WTC11 (cell line): ENCODE data around the gene CRABP2. TPM values are rescaled to one million over a fixed set of nuclear protein-coding genes. Genes with fewer than 3 reads are reported as not detected.
A peak's percentile ranks its signal among the peaks of the same experiment; 100 is the strongest.

Source experiments
- ATAC-seq: fragments of 200-7000 bp; cut with Tn5 transposase; 2 replicates; pipeline ENCODE4 v1.10.0; 2021; ENCODE audit warnings: mild to moderate bottlenecking, moderate library complexity
- CTCF ChIA-PET: fragments of 300-600 bp; sonication (Branson Sonifier 250); formaldehyde crosslinking; loops from one replicate; lab custom pipeline; 2021; ENCODE audit warnings: antibody characterized with exemption; lab: Charles Lee
- POLR2A ChIA-PET: fragments of 350-600 bp; sonication (Branson Sonifier 250); formaldehyde crosslinking; loops from one replicate; lab custom pipeline; 2021; ENCODE audit warnings: antibody characterized with exemption; lab: Charles Lee
- DNase-seq: peaks from one replicate; pipeline ENCODE4 v3.0.0; 2021; ENCODE audit warnings: low spot score
- H3K27ac Mint-ChIP-seq: 2 replicates; pipeline ENCODE4 v1.8.0; 2021; ENCODE audit warnings: mixed read lengths
- H3K27me3 Mint-ChIP-seq: 2 replicates; pipeline ENCODE4 v1.8.0; 2021; ENCODE audit warnings: low read depth, mild to moderate bottlenecking, moderate library complexity, mixed read lengths
- H3K36me3 Mint-ChIP-seq: 2 replicates; pipeline ENCODE4 v1.8.0; 2021; ENCODE audit warnings: mixed read lengths
- H3K4me1 Mint-ChIP-seq: 2 replicates; pipeline ENCODE4 v1.8.0; 2022; ENCODE audit warnings: mixed read lengths
- H3K4me3 Mint-ChIP-seq: 2 replicates; pipeline ENCODE4 v1.8.0; 2021; ENCODE audit warnings: mild to moderate bottlenecking, moderate library complexity, mixed read lengths
- H3K9me3 Mint-ChIP-seq: 2 replicates; pipeline ENCODE4 v1.8.0; 2021; ENCODE audit warnings: mixed read lengths
- CTCF ChIP-seq: fragments of 200-600 bp; IDR thresholded peaks from 2 replicates; pipeline ENCODE4 v1.8.0; 2022; ENCODE audit warnings: antibody characterized with exemption
- E2F1 ChIP-seq: sonication (generic); formaldehyde crosslinking; IDR thresholded peaks from 2 replicates; pipeline ENCODE4 v1.8.0; 2022; ENCODE audit warnings: mild to moderate bottlenecking, missing genetic modification reagents
- E2F4 ChIP-seq: sonication (generic); formaldehyde crosslinking; IDR thresholded peaks from 2 replicates; pipeline ENCODE4 v1.8.1; 2022; ENCODE audit warnings: low read depth, mild to moderate bottlenecking, moderate library complexity, missing genetic modification reagents, borderline replicate concordance
- ERG ChIP-seq: fragments of 250-450 bp; sonication (Bioruptor Pico); IDR thresholded peaks from 2 replicates; pipeline ENCODE4 v1.8.0; 2021; ENCODE audit warnings: mild to moderate bottlenecking
- JUN ChIP-seq: sonication (generic); formaldehyde crosslinking; IDR thresholded peaks from 2 replicates; pipeline ENCODE4 v1.8.0; 2023; ENCODE audit warnings: mild to moderate bottlenecking, missing genetic modification reagents
- KAT7 ChIP-seq: sonication (generic); formaldehyde crosslinking; IDR thresholded peaks from 2 replicates; pipeline ENCODE4 v1.8.1; 2023; ENCODE audit warnings: missing genetic modification reagents, mild to moderate bottlenecking, borderline replicate concordance
- MAX ChIP-seq: sonication (generic); formaldehyde crosslinking; IDR thresholded peaks from 2 replicates; pipeline ENCODE4 v1.8.0; 2022; ENCODE audit warnings: mild to moderate bottlenecking, missing genetic modification reagents
- MYBL2 ChIP-seq: sonication (generic); formaldehyde crosslinking; IDR thresholded peaks from 2 replicates; pipeline ENCODE4 v1.8.1; 2023; ENCODE audit warnings: mild to moderate bottlenecking, moderate library complexity, missing genetic modification reagents
- NR2C2 ChIP-seq: sonication (generic); formaldehyde crosslinking; IDR thresholded peaks from 2 replicates; pipeline ENCODE4 v1.8.0; 2022; ENCODE audit warnings: mild to moderate bottlenecking, missing genetic modification reagents
- NR3C1 ChIP-seq: sonication (generic); formaldehyde crosslinking; conservative IDR thresholded peaks from 2 replicates; pipeline ENCODE4 v1.8.1; 2023; ENCODE audit warnings: low read depth, mild to moderate bottlenecking, missing genetic modification reagents
- TEAD1 ChIP-seq: sonication (generic); formaldehyde crosslinking; IDR thresholded peaks from 2 replicates; pipeline ENCODE4 v1.8.0; 2022; ENCODE audit warnings: mild to moderate bottlenecking, missing genetic modification reagents
- ZBTB21 ChIP-seq: sonication (generic); formaldehyde crosslinking; IDR thresholded peaks from 2 replicates; pipeline ENCODE4 v1.8.1; 2023; ENCODE audit warnings: mild to moderate bottlenecking, missing genetic modification reagents, borderline replicate concordance
- ZNF263 ChIP-seq: sonication (generic); formaldehyde crosslinking; IDR thresholded peaks from 2 replicates; pipeline ENCODE4 v1.8.1; 2022; ENCODE audit warnings: low read depth, mild to moderate bottlenecking, moderate library complexity, missing genetic modification reagents
- ZNF317 ChIP-seq: sonication (generic); formaldehyde crosslinking; IDR thresholded peaks from 2 replicates; pipeline ENCODE4 v1.8.1; 2023; ENCODE audit warnings: low read depth, mild to moderate bottlenecking, moderate library complexity, missing genetic modification reagents, borderline replicate concordance
- ZNF396 ChIP-seq: fragments of 250-450 bp; sonication (Bioruptor Pico); IDR thresholded peaks from 2 replicates; pipeline ENCODE4 v1.8.0; 2021; ENCODE audit warnings: mild to moderate bottlenecking, moderate library complexity, borderline replicate concordance
- total RNA-seq: library from RNA; stranded (reverse); gene quantifications from 3 replicates; pipeline ENCODE4 v1.2.3, GENCODE V29; 2021
- TF ChIP-seq, protein P1 (sequence below): sonication (generic); formaldehyde crosslinking; IDR thresholded peaks from 2 replicates; pipeline ENCODE4 v1.8.0; 2022; ENCODE audit warnings: mild to moderate bottlenecking, missing genetic modification reagents
- TF ChIP-seq, protein P2 (sequence below): sonication (generic); formaldehyde crosslinking; conservative IDR thresholded peaks from 2 replicates; pipeline ENCODE4 v1.8.1; 2022; ENCODE audit warnings: mild to moderate bottlenecking, missing genetic modification reagents
- TF ChIP-seq, protein P3 (sequence below): sonication (generic); formaldehyde crosslinking; IDR thresholded peaks from 2 replicates; pipeline ENCODE4 v1.8.1; 2022; ENCODE audit warnings: mild to moderate bottlenecking, missing genetic modification reagents, moderate library complexity, borderline replicate concordance

The CRABP2 gene
- total RNA-seq, 1 experiment from 2014 or later: 135 TPM

GRCh38 chr1:156657741-156658319, 47.6 kb downstream of the CRABP2 start:
- TF ChIP-seq E2F4 (CRISPR knock-in tag): no peak
- peak; percentile 29; the same call in 1 of the 2 replicates for TF ChIP-seq ZNF263
- H3K4me3 Mint-ChIP-seq: peak overlapping the region; percentile 85
- H3K27me3 Mint-ChIP-seq: peaks cover 70% of the 10 kb centered on the region
- no peak for DNase-seq
- CTCF ChIA-PET: interaction anchor here (0.6 to 12.6 kb wide), 12 partner anchors 9 to 102 kb away, joined by 3 to 437 read pairs (median 5); partner anchors contain the start of genes BCAN, CRABP2, HAPLN2 and NES
- H3K27ac Mint-ChIP-seq: no peak overlapping the region
- H3K9me3 Mint-ChIP-seq: no peaks in the 10 kb centered on the region
- ATAC-seq: no peak
- H3K36me3 Mint-ChIP-seq: no peaks in the 10 kb centered on the region
- peaks cover 69% of the 10 kb centered on the region for H3K4me1 Mint-ChIP-seq
- POLR2A ChIA-PET: interaction anchor here (1.0 to 1.5 kb wide), 2 partner anchors 18 to 33 kb away, joined by 3 to 4 read pairs; no protein-coding TSS in a partner anchor

GRCh38 chr1:156656806-156657740, 48.3 kb downstream of the CRABP2 start:
- ChIA-PET POLR2A (interaction anchor here (1.0 to 1.5 kb wide), 5 partner anchors 13 to 33 kb away, joined by 3 to 7 read pairs (median 3); partner anchors contain the start of gene NES), CTCF (interaction anchor here (0.5 to 12.6 kb wide), 19 partner anchors 9 to 237 kb away, joined by 3 to 437 read pairs (median 4); partner anchors contain the start of genes BCAN, CRABP2, HAPLN2 and NES)
- H3K4me1 Mint-ChIP-seq: peaks cover 61% of the 10 kb centered on the region
- TF ChIP-seq MYBL2 (peak; percentile 25; the same call in 1 of the 2 replicates), TEAD1 (CRISPR knock-in tag) (0 out of 2 replicates have a peak, but pooled peaks have one; percentile 52), NR2C2 (CRISPR knock-in tag) (no peak), MAX (CRISPR knock-in tag) (peak; percentile 58), CTCF (peak; percentile 92), ZNF263 (no peak), NR3C1 (0 out of 2 replicates have a peak, but pooled peaks have one; percentile 70)
- TF ChIP-seq, protein P1, sequence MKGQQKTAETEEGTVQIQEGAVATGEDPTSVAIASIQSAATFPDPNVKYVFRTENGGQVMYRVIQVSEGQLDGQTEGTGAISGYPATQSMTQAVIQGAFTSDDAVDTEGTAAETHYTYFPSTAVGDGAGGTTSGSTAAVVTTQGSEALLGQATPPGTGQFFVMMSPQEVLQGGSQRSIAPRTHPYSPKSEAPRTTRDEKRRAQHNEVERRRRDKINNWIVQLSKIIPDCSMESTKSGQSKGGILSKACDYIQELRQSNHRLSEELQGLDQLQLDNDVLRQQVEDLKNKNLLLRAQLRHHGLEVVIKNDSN (CRISPR knock-in tag): peak; percentile 35; the same call in 1 of the 2 replicates
- H3K36me3 Mint-ChIP-seq: no peaks in the 10 kb centered on the region
- no peak overlapping the region for H3K27ac Mint-ChIP-seq
- H3K9me3 Mint-ChIP-seq: no peaks in the 10 kb centered on the region
- H3K27me3 Mint-ChIP-seq: peaks cover 76% of the 10 kb centered on the region
- H3K4me3 Mint-ChIP-seq: peak overlapping the region; percentile 85
- DNase-seq: peak; percentile 90
- peak; percentile 43 for ATAC-seq

- Mint-ChIP-seq H3K27ac (no peak overlapping the region), H3K4me1 (peaks cover 50% of the 10 kb centered on the region), H3K27me3 (peaks cover 86% of the 10 kb centered on the region), H3K36me3 (no peaks in the 10 kb centered on the region), H3K4me3 (no peak overlapping the region), H3K9me3 (no peaks in the 10 kb centered on the region)
- CTCF ChIA-PET: interaction anchor here (0.5 to 12.6 kb wide), 13 partner anchors 12 to 236 kb away, joined by 3 to 437 read pairs (median 5); partner anchors contain the start of genes BCAN, HAPLN2 and NES
- POLR2A ChIA-PET: interaction anchor here (1.0 to 1.4 kb wide), 3 partner anchors 12 to 32 kb away, joined by 3 to 7 read pairs (median 3); partner anchors contain the start of gene NES
- no peak for DNase-seq
- ATAC-seq: no peak
- TF ChIP-seq, protein P2, sequence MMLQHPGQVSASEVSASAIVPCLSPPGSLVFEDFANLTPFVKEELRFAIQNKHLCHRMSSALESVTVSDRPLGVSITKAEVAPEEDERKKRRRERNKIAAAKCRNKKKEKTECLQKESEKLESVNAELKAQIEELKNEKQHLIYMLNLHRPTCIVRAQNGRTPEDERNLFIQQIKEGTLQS (CRISPR knock-in tag): no peak
- TF ChIP-seq ZNF396 (no peak), KAT7 (CRISPR knock-in tag) (no peak), ZNF317 (CRISPR knock-in tag) (no peak), ZBTB21 (CRISPR knock-in tag) (no peak), JUN (no peak), E2F1 (CRISPR knock-in tag) (no peak), ERG (CRISPR knock-in tag) (no peak)
- TF ChIP-seq, protein P3, sequence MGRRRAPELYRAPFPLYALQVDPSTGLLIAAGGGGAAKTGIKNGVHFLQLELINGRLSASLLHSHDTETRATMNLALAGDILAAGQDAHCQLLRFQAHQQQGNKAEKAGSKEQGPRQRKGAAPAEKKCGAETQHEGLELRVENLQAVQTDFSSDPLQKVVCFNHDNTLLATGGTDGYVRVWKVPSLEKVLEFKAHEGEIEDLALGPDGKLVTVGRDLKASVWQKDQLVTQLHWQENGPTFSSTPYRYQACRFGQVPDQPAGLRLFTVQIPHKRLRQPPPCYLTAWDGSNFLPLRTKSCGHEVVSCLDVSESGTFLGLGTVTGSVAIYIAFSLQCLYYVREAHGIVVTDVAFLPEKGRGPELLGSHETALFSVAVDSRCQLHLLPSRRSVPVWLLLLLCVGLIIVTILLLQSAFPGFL: no peak
Observed at GRCh38 chr1:156655904-156656516, 49.4 kb downstream of the CRABP2 start.
